GM23338 (cell line): ENCODE results near the gene LRMDA. TPM values are rescaled to one million over a fixed set of nuclear protein-coding genes. Genes with fewer than 3 reads are reported as not detected.

Experiments used
- ATAC-seq: fragments of 200-7000 bp; cut with Tn5 transposase; 3 replicates; pipeline ENCODE4 v1.9.1; 2020
- DNase-seq: peaks from one replicate; pipeline ENCODE4 v3.0.0-alpha.2; 2015; ENCODE audit warnings: low spot score
- H2AFZ ChIP-seq: fragments of 200-600 bp; sonication (generic); 2 replicates; pipeline ENCODE4 v1.8.0; 2016; ENCODE audit warnings: antibody characterized with exemption, mild to moderate bottlenecking, moderate library complexity
- H3F3A ChIP-seq: fragments of 200-600 bp; sonication (generic); replicated peaks from 2 replicates; pipeline ENCODE4 v1.8.0; 2017; ENCODE audit warnings: antibody characterized with exemption, mixed run types, low read depth
- H3K27ac ChIP-seq: fragments of 200-600 bp; sonication (generic); 2 replicates; pipeline ENCODE4 v1.6.1; 2016; ENCODE audit warnings: low read depth
- H3K27me3 ChIP-seq: fragments of 200-600 bp; sonication (generic); 2 replicates; pipeline ENCODE4 v1.8.0; 2016; ENCODE audit warnings: mild to moderate bottlenecking, mixed run types, moderate library complexity; ENCODE audit not compliant: insufficient read depth
- H3K36me3 ChIP-seq: fragments of 200-600 bp; sonication (generic); 2 replicates; pipeline ENCODE4 v1.8.0; 2016; ENCODE audit warnings: mild to moderate bottlenecking; ENCODE audit not compliant: insufficient read depth
- H3K4me1 ChIP-seq: fragments of 200-600 bp; sonication (generic); 2 replicates; pipeline ENCODE4 v1.8.0; 2016; ENCODE audit warnings: mild to moderate bottlenecking, moderate library complexity; ENCODE audit not compliant: insufficient read depth
- H3K4me2 ChIP-seq: fragments of 200-600 bp; sonication (generic); 2 replicates; pipeline ENCODE4 v1.7.1; 2017; ENCODE audit warnings: mixed run types
- H3K4me3 ChIP-seq: fragments of 200-600 bp; sonication (generic); 2 replicates; pipeline ENCODE4 v1.6.1; 2016; ENCODE audit warnings: mixed run types
- H3K79me2 ChIP-seq: fragments of 200-600 bp; sonication (generic); replicated peaks from 2 replicates; pipeline ENCODE4 v1.8.0; 2017; ENCODE audit warnings: mild to moderate bottlenecking; ENCODE audit not compliant: insufficient read depth
- H3K9me2 ChIP-seq: fragments of 200-600 bp; sonication (generic); 2 replicates; pipeline ENCODE4 v1.8.0; 2017; ENCODE audit not compliant: insufficient read depth
- H4K20me1 ChIP-seq: fragments of 200-600 bp; sonication (generic); replicated peaks from 2 replicates; pipeline ENCODE4 v1.8.0; 2017; ENCODE audit warnings: mild to moderate bottlenecking; ENCODE audit not compliant: insufficient read depth
- H3K27ac Mint-ChIP-seq: 2 replicates; pipeline ENCODE4 v1.8.0; 2020; ENCODE audit warnings: inconsistent platforms, mild to moderate bottlenecking, moderate library complexity, mixed read lengths
- H3K27me3 Mint-ChIP-seq: 3 replicates; pipeline ENCODE4 v1.8.0; 2022; ENCODE audit warnings: low read depth, mild to moderate bottlenecking, moderate library complexity, mixed read lengths, inconsistent platforms; ENCODE audit not compliant: insufficient read depth, poor library complexity
- H3K36me3 Mint-ChIP-seq: 3 replicates; pipeline ENCODE4 v1.8.0; 2021; ENCODE audit warnings: low read depth, mild to moderate bottlenecking, inconsistent platforms, moderate library complexity, mixed read lengths
- H3K4me1 Mint-ChIP-seq: 3 replicates; pipeline ENCODE4 v1.8.0; 2020; ENCODE audit warnings: mild to moderate bottlenecking, inconsistent platforms, mixed read lengths
- H3K4me3 Mint-ChIP-seq: 3 replicates; pipeline ENCODE4 v1.8.0; 2021; ENCODE audit warnings: moderate library complexity, mild to moderate bottlenecking, inconsistent platforms, mixed read lengths
- H3K9me3 Mint-ChIP-seq: 3 replicates; pipeline ENCODE4 v1.8.0; 2020; ENCODE audit warnings: moderate library complexity, mild to moderate bottlenecking, inconsistent platforms, mixed read lengths
- JUNB ChIP-seq: IDR thresholded peaks from one replicate; pipeline ENCODE4 v1.6.1; 2016; ENCODE audit warnings: antibody characterized with exemption; ENCODE audit not compliant: unreplicated experiment
- ZNF114 ChIP-seq: fragments of 250-450 bp; sonication (Bioruptor Pico); IDR thresholded peaks from 2 replicates; pipeline ENCODE4 v1.5.0; 2020; ENCODE audit warnings: mild to moderate bottlenecking, moderate library complexity
- ZNF331 ChIP-seq: fragments of 250-450 bp; sonication (Bioruptor Pico); IDR thresholded peaks from 2 replicates; pipeline ENCODE4 v1.5.0; 2020; ENCODE audit warnings: low read depth, mild to moderate bottlenecking, moderate library complexity
- polyA plus RNA-seq: library from polyadenylated mRNA; unstranded; fragments of >200 nt; fragmentation: Nextera tagmentation; extraction: Ambion mirVana; gene quantifications from 2 replicates; pipeline ENCODE4 v1.2.1, GENCODE V29; 2016
- total RNA-seq: library from RNA; depleted of rRNA; stranded (reverse); fragments of >200 nt; shearing (Covaris generic); gene quantifications from 2 replicates; pipeline ENCODE4 v1.2.3, GENCODE V29; 2014
- TF ChIP-seq, protein P1 (sequence below): IDR thresholded peaks from 2 replicates; pipeline ENCODE4 v1.6.1; 2016; ENCODE audit warnings: antibody characterized with exemption
- TF ChIP-seq, protein P2 (sequence below): IDR thresholded peaks from one replicate; pipeline ENCODE4 v1.6.1; 2018; ENCODE audit warnings: antibody characterized with exemption; ENCODE audit not compliant: unreplicated experiment
- TF ChIP-seq, protein P3 (sequence below): fragments of 250-450 bp; sonication (Bioruptor Pico); IDR thresholded peaks from 2 replicates; pipeline ENCODE4 v1.5.0; 2020; ENCODE audit warnings: mild to moderate bottlenecking, moderate library complexity

LRMDA gene
- total and polyA plus RNA-seq, 2 experiments from 2014 or later = 0.90 to 1.8 TPM

DNA sequence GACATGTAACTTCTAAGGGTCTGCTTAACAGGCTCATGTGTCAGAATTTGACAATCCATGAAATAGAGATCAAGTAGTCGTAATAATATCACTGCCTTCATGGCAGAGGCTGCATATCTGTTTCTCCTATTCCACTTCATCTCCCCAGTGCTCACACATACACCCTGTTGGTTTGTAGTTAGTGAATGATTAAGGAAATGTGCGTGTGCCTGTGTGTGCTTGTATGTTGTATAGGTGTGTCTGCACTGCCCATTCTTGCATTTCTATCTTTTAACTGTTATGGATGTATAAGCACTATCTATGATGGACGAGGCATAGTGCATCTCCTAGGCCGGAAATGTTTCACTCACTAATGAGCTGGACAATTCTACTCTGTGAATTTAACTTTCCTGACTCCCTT, 985.2 kb downstream of the LRMDA start:
- no peaks in the 10 kb centered on the region for H3K36me3 Mint-ChIP-seq
- Histone ChIP-seq H3K79me2 (no peaks in the 10 kb centered on the region), H3K9me2 (peaks cover 6% of the 10 kb centered on the region; the same call in 1 of the 2 replicates), H3K27ac (no peak overlapping the region), H3K4me2 (no peak overlapping the region), H2AFZ (no peak overlapping the region), H4K20me1 (no peaks in the 10 kb centered on the region; the same call in 1 of the 2 replicates), H3K27me3 (no peaks in the 10 kb centered on the region), H3F3A (no peaks in the 10 kb centered on the region), H3K4me1 (no peaks in the 10 kb centered on the region), H3K36me3 (no peaks in the 10 kb centered on the region), H3K4me3 (no peak overlapping the region)
- no peaks in the 10 kb centered on the region for H3K4me1 Mint-ChIP-seq
- H3K27ac Mint-ChIP-seq = no peak overlapping the region
- H3K27me3 Mint-ChIP-seq = peaks cover 2% of the 10 kb centered on the region
- TF ChIP-seq, protein P1, sequence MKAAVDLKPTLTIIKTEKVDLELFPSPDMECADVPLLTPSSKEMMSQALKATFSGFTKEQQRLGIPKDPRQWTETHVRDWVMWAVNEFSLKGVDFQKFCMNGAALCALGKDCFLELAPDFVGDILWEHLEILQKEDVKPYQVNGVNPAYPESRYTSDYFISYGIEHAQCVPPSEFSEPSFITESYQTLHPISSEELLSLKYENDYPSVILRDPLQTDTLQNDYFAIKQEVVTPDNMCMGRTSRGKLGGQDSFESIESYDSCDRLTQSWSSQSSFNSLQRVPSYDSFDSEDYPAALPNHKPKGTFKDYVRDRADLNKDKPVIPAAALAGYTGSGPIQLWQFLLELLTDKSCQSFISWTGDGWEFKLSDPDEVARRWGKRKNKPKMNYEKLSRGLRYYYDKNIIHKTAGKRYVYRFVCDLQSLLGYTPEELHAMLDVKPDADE = no peak
- TF ChIP-seq, protein P2, sequence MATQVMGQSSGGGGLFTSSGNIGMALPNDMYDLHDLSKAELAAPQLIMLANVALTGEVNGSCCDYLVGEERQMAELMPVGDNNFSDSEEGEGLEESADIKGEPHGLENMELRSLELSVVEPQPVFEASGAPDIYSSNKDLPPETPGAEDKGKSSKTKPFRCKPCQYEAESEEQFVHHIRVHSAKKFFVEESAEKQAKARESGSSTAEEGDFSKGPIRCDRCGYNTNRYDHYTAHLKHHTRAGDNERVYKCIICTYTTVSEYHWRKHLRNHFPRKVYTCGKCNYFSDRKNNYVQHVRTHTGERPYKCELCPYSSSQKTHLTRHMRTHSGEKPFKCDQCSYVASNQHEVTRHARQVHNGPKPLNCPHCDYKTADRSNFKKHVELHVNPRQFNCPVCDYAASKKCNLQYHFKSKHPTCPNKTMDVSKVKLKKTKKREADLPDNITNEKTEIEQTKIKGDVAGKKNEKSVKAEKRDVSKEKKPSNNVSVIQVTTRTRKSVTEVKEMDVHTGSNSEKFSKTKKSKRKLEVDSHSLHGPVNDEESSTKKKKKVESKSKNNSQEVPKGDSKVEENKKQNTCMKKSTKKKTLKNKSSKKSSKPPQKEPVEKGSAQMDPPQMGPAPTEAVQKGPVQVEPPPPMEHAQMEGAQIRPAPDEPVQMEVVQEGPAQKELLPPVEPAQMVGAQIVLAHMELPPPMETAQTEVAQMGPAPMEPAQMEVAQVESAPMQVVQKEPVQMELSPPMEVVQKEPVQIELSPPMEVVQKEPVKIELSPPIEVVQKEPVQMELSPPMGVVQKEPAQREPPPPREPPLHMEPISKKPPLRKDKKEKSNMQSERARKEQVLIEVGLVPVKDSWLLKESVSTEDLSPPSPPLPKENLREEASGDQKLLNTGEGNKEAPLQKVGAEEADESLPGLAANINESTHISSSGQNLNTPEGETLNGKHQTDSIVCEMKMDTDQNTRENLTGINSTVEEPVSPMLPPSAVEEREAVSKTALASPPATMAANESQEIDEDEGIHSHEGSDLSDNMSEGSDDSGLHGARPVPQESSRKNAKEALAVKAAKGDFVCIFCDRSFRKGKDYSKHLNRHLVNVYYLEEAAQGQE = no peak
- TF ChIP-seq, protein P3, sequence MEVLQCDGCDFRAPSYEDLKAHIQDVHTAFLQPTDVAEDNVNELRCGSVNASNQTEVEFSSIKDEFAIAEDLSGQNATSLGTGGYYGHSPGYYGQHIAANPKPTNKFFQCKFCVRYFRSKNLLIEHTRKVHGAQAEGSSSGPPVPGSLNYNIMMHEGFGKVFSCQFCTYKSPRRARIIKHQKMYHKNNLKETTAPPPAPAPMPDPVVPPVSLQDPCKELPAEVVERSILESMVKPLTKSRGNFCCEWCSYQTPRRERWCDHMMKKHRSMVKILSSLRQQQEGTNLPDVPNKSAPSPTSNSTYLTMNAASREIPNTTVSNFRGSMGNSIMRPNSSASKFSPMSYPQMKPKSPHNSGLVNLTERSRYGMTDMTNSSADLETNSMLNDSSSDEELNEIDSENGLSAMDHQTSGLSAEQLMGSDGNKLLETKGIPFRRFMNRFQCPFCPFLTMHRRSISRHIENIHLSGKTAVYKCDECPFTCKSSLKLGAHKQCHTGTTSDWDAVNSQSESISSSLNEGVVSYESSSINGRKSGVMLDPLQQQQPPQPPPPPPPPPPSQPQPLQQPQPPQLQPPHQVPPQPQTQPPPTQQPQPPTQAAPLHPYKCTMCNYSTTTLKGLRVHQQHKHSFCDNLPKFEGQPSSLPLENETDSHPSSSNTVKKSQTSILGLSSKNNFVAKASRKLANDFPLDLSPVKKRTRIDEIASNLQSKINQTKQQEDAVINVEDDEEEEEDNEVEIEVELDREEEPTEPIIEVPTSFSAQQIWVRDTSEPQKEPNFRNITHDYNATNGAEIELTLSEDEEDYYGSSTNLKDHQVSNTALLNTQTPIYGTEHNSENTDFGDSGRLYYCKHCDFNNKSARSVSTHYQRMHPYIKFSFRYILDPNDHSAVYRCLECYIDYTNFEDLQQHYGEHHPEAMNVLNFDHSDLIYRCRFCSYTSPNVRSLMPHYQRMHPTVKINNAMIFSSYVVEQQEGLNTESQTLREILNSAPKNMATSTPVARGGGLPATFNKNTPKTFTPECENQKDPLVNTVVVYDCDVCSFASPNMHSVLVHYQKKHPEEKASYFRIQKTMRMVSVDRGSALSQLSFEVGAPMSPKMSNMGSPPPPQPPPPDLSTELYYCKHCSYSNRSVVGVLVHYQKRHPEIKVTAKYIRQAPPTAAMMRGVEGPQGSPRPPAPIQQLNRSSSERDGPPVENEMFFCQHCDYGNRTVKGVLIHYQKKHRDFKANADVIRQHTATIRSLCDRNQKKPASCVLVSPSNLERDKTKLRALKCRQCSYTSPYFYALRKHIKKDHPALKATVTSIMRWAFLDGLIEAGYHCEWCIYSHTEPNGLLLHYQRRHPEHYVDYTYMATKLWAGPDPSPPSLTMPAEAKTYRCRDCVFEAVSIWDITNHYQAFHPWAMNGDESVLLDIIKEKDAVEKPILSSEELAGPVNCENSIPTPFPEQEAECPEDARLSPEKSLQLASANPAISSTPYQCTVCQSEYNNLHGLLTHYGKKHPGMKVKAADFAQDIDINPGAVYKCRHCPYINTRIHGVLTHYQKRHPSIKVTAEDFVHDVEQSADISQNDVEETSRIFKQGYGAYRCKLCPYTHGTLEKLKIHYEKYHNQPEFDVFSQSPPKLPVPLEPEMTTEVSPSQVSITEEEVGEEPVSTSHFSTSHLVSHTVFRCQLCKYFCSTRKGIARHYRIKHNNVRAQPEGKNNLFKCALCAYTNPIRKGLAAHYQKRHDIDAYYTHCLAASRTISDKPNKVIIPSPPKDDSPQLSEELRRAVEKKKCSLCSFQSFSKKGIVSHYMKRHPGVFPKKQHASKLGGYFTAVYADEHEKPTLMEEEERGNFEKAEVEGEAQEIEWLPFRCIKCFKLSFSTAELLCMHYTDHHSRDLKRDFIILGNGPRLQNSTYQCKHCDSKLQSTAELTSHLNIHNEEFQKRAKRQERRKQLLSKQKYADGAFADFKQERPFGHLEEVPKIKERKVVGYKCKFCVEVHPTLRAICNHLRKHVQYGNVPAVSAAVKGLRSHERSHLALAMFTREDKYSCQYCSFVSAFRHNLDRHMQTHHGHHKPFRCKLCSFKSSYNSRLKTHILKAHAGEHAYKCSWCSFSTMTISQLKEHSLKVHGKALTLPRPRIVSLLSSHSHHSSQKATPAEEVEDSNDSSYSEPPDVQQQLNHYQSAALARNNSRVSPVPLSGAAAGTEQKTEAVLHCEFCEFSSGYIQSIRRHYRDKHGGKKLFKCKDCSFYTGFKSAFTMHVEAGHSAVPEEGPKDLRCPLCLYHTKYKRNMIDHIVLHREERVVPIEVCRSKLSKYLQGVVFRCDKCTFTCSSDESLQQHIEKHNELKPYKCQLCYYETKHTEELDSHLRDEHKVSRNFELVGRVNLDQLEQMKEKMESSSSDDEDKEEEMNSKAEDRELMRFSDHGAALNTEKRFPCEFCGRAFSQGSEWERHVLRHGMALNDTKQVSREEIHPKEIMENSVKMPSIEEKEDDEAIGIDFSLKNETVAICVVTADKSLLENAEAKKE (CRISPR knock-in tag) = no peak
- TF ChIP-seq ZNF331 (CRISPR knock-in tag) (no peak), JUNB (no peak), ZNF114 (CRISPR knock-in tag) (no peak)
- H3K9me3 Mint-ChIP-seq = no peaks in the 10 kb centered on the region; the same call in 2 of the 3 replicates
- no peak for DNase-seq
- H3K4me3 Mint-ChIP-seq = no peak overlapping the region
- ATAC-seq = no peak
